ENCODE data around the gene GRM7.

Gene GRM7

GRCh38 chr3:7737263-7737662 is 876.3 kb downstream of the GRM7 start:
- no peak for DNase-seq (ENCODE audit: low read depth)
- no peak overlapping the region for H3K4me3 ChIP-seq (ENCODE audit: low read depth, low read length)
- TF ChIP-seq CTCF (conservative IDR thresholded peaks at IDR 0.05; ENCODE audit: low read depth, low read length), result no peak

- H3K4me3 ChIP-seq (ENCODE audit: low read depth, low read length), result no peak overlapping the region
- DNase-seq (ENCODE audit: low read depth), result no peak
- no peak for TF ChIP-seq CTCF (conservative IDR thresholded peaks at IDR 0.05; ENCODE audit: low read depth, low read length)
Measured at GRCh38 chr3:7739754-7740153, 878.8 kb downstream of the GRM7 start.

- DNase-seq (ENCODE audit: low read depth), result no peak
- no peak for TF ChIP-seq CTCF (conservative IDR thresholded peaks at IDR 0.05; ENCODE audit: low read depth, low read length)
- no peak overlapping the region for H3K4me3 ChIP-seq (ENCODE audit: low read depth, low read length)
Measured at GRCh38 chr3:7740458-7740857, 879.5 kb downstream of the GRM7 start.

GRCh38 chr3:7744850-7745249 is 883.9 kb downstream of the GRM7 start:
- no peak overlapping the region for H3K4me3 ChIP-seq (ENCODE audit: low read depth, low read length)
- DNase-seq (ENCODE audit: low read depth), result no peak
- TF ChIP-seq CTCF (conservative IDR thresholded peaks at IDR 0.05; ENCODE audit: low read depth, low read length), result no peak

GRCh38 chr3:7745711-7746110 is 884.8 kb downstream of the GRM7 start:
- no peak for TF ChIP-seq CTCF (conservative IDR thresholded peaks at IDR 0.05; ENCODE audit: low read depth, low read length)

GRCh38 chr3:7749931-7750695 is 889.2 kb downstream of the GRM7 start:
- DNase-seq (ENCODE audit: low read depth), result no peak
- no peak overlapping the region for H3K4me3 ChIP-seq (ENCODE audit: low read depth, low read length)
- no peak for TF ChIP-seq CTCF (conservative IDR thresholded peaks at IDR 0.05; ENCODE audit: low read depth, low read length)

More at GRCh38 chr3:7745711-7746110, 884.8 kb downstream of the GRM7 start:
- DNase-seq (ENCODE audit: low read depth), result no peak
- H3K4me3 ChIP-seq (ENCODE audit: low read depth, low read length), result no peak overlapping the region

- DNase-seq (ENCODE audit: low read depth), result no peak
- no peak overlapping the region for H3K4me3 ChIP-seq (ENCODE audit: low read depth, low read length)
- no peak for TF ChIP-seq CTCF (conservative IDR thresholded peaks at IDR 0.05; ENCODE audit: low read depth, low read length)
Measured at GRCh38 chr3:7752005-7752404, 891.1 kb downstream of the GRM7 start.

Data from choroid plexus epithelial cell (primary cell).